ENCODE results near the gene HHLA2. TPM values are rescaled to one million over a fixed set of nuclear protein-coding genes. Genes with fewer than 3 reads are reported as not detected.

HHLA2 gene
- total RNA-seq, 2 experiments from 2014 or later: 0.27 to 0.70 TPM

GRCh38 chr3:108380128-108380795, 83.9 kb downstream of the HHLA2 start:
- intact Hi-C loops (cut with DNase I, micrococcal nuclease): no loop called here
- ATAC-seq (no peak), DNase-seq (no peak)
- Mint-ChIP-seq H3K36me3 (ENCODE audit: low read depth) (no peaks in the 10 kb centered on the region), H3K27me3 (no peaks in the 10 kb centered on the region), H3K4me1 (peaks cover 5% of the 10 kb centered on the region), H3K27ac (no peak overlapping the region), H3K4me3 (no peak overlapping the region), H3K9me3 (ENCODE audit: low read depth) (no peaks in the 10 kb centered on the region)
- POLR2A ChIA-PET: no interaction called here
- CTCF ChIA-PET: interaction anchor here (0.6 to 1.1 kb wide), 3 partner anchors 25 to 475 kb away, joined by 3 to 5 read pairs (median 4); no protein-coding TSS in a partner anchor

DNA sequence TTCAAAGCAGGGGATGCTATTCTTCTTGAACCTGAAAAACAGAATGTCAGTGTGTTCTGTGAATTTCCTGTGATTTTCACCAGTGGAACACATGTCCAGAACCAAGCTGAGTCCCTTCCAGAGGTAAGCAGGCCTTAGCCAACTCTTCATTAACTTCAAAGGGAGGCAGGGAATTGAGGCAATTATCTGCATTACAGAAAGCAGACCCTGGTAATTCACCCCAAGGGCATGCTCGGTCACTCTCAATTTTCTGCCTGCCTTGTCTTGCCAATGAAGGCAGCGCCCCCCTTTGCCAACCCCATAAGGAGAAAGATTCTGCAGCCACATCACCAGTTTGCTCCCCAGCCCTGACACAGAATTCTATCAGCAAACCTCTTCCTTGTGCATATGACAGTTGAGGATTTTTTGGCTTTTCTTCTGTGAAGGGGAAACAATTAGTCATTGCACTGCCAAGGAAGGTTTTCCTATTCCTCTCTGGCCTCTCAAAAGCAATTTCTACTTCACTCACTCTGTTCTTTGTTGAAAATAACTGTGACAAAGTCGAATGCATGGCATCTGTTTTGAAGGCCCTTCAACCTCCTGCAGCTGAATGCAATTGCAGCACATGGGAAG, 85.3 kb downstream of the HHLA2 start:
- no peaks in the 10 kb centered on the region for H3K9me3 Mint-ChIP-seq (ENCODE audit: low read depth)
- POLR2A ChIA-PET: no interaction called here
- no peaks in the 10 kb centered on the region for H3K36me3 Mint-ChIP-seq (ENCODE audit: low read depth)
- no peak overlapping the region for H3K4me3 Mint-ChIP-seq
- intact Hi-C loops (cut with DNase I, micrococcal nuclease): no loop called here
- DNase-seq (no peak), ATAC-seq (no peak)
- H3K27ac Mint-ChIP-seq: no peak overlapping the region
- H3K4me1 Mint-ChIP-seq: peaks cover 5% of the 10 kb centered on the region
- CTCF ChIA-PET: no interaction called here
- H3K27me3 Mint-ChIP-seq: peaks cover 4% of the 10 kb centered on the region

DNA sequence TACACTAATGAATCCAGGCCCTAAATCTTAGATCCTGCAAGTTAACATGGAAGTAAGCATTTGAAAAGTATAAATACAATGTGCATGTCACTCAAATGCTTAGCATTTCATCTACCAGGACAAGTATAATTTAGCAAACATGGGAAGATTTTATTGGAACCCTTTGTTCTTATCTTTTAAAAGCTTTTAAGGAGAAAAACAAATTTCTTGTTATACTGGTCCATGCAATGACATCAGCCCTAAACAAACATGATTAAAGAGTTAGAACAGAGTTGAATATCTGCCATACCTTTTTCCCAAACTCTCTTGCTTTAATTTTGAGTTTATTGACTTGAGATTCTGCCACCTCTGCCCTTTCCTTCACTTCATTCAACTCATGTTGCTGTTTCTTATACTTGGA, 87.0 kb downstream of the HHLA2 start:
- Mint-ChIP-seq H3K27ac (no peak overlapping the region), H3K9me3 (ENCODE audit: low read depth) (no peaks in the 10 kb centered on the region), H3K4me3 (no peak overlapping the region), H3K27me3 (peaks cover 4% of the 10 kb centered on the region), H3K4me1 (peaks cover 17% of the 10 kb centered on the region), H3K36me3 (ENCODE audit: low read depth) (no peaks in the 10 kb centered on the region)
- no peak for ATAC-seq
- CTCF ChIA-PET: no interaction called here
- POLR2A ChIA-PET: interaction anchor here (0.6 kb wide), 1 partner anchor 49 kb away, joined by 8 read pairs; no protein-coding TSS in a partner anchor
- DNase-seq: no peak
- intact Hi-C loops (cut with DNase I, micrococcal nuclease): no loop called here

- CTCF ChIA-PET: no interaction called here
- H3K27ac Mint-ChIP-seq: no peak overlapping the region
- H3K9me3 Mint-ChIP-seq (ENCODE audit: low read depth): no peaks in the 10 kb centered on the region
- ATAC-seq: no peak
- no peak overlapping the region for H3K4me3 Mint-ChIP-seq
- H3K4me1 Mint-ChIP-seq: peaks cover 25% of the 10 kb centered on the region
- peaks cover 10% of the 10 kb centered on the region for H3K27me3 Mint-ChIP-seq
- POLR2A ChIA-PET: no interaction called here
- no peaks in the 10 kb centered on the region for H3K36me3 Mint-ChIP-seq (ENCODE audit: low read depth)
- intact Hi-C loops (cut with DNase I, micrococcal nuclease): loop anchor here (5.0 kb wide), 3 partner anchors 45 to 450 kb away; no protein-coding TSS in a partner anchor
- no peak for DNase-seq
Observed at GRCh38 chr3:108387063-108387462, 90.7 kb downstream of the HHLA2 start.

DNA sequence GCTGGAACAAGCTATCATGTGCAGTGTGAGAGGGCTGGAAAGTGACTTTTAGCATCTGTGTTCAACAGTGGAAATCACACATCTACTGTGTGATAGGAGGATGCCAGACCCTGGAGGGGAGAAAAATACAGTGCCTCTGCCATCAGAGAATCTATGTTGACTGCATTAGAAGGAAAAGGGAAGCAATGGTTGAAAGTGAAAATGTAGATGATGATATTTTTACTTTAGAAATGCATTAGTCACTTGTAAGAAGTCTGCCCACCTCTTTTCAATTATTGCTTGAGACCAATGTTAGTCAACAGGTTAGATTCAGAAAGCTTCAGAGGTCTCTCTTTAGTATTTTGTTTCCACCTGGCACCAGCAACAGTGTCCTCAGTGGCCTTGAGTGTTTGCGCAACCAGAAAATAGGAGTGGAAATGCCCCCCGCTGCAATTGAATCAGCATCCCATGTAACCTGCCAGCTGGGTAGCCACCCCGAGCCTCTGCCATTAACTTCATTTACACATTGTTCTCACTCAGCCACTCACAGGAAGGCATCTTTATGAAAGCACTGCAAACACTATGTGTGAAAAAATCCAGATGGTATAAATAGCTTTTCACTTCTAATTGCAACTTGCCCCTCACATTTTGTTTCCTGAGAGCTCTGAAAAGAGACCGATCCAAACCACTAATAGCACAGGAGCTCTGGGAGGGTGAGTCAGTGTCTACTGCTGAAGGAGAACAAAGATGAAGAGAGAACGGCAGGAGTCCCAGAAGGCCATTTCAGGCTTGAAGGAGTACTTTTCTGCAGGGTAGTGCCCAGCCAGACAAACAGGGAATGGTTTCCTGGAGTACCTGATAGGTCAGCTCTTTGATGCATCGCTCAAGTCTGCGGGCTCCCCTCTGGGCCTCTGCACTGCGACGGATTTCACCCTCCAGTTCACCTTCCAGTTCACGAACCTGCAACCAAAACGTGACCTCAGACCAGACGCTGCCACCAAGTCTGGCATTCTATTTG, 92.1 kb downstream of the HHLA2 start:
- ATAC-seq (peak; percentile 90), DNase-seq (peak; percentile 29)
- H3K4me3 Mint-ChIP-seq: no peak overlapping the region
- peak overlapping the region; percentile 8 for H3K27ac Mint-ChIP-seq
- intact Hi-C loops (cut with DNase I, micrococcal nuclease): loop anchor here (1.0 to 5.0 kb wide), 7 partner anchors 46 to 449 kb away; partner anchors contain the start of genes HHLA2 (in 1 of the 2) and IFT57 (in 1 of the 2)
- ChIA-PET POLR2A (interaction anchor here (0.6 to 1.6 kb wide), 3 partner anchors 196 to 298 kb away, joined by 3 to 6 read pairs (median 5); no protein-coding TSS in a partner anchor), CTCF (interaction anchor here (0.5 to 1.6 kb wide), 7 partner anchors 17 to 344 kb away, joined by 3 to 7 read pairs (median 4); no protein-coding TSS in a partner anchor)
- no peaks in the 10 kb centered on the region for H3K36me3 Mint-ChIP-seq (ENCODE audit: low read depth)
- H3K9me3 Mint-ChIP-seq (ENCODE audit: low read depth): no peaks in the 10 kb centered on the region
- H3K27me3 Mint-ChIP-seq: peaks cover 15% of the 10 kb centered on the region
- peaks cover 25% of the 10 kb centered on the region for H3K4me1 Mint-ChIP-seq

- H3K36me3 Mint-ChIP-seq (ENCODE audit: low read depth): no peaks in the 10 kb centered on the region
- intact Hi-C loops (cut with DNase I, micrococcal nuclease): loop anchor here (2.0 to 5.0 kb wide), 4 partner anchors 47 to 448 kb away; no protein-coding TSS in a partner anchor
- POLR2A ChIA-PET: no interaction called here
- CTCF ChIA-PET: interaction anchor here (1.1 kb wide), 1 partner anchor 18 kb away, joined by 4 read pairs; no protein-coding TSS in a partner anchor
- H3K4me3 Mint-ChIP-seq: no peak overlapping the region
- H3K27me3 Mint-ChIP-seq: peaks cover 15% of the 10 kb centered on the region
- peaks cover 25% of the 10 kb centered on the region for H3K4me1 Mint-ChIP-seq
- no peak for DNase-seq
- no peak for ATAC-seq
- no peaks in the 10 kb centered on the region for H3K9me3 Mint-ChIP-seq (ENCODE audit: low read depth)
- H3K27ac Mint-ChIP-seq: no peak overlapping the region
Observed at GRCh38 chr3:108389372-108389771, 93.0 kb downstream of the HHLA2 start.

- CTCF ChIA-PET: interaction anchor here (0.7 to 1.2 kb wide), 3 partner anchors 9 to 644 kb away, joined by 3 read pairs; no protein-coding TSS in a partner anchor
Observed at GRCh38 chr3:108391917-108392593, 95.7 kb downstream of the HHLA2 start.

DNA sequence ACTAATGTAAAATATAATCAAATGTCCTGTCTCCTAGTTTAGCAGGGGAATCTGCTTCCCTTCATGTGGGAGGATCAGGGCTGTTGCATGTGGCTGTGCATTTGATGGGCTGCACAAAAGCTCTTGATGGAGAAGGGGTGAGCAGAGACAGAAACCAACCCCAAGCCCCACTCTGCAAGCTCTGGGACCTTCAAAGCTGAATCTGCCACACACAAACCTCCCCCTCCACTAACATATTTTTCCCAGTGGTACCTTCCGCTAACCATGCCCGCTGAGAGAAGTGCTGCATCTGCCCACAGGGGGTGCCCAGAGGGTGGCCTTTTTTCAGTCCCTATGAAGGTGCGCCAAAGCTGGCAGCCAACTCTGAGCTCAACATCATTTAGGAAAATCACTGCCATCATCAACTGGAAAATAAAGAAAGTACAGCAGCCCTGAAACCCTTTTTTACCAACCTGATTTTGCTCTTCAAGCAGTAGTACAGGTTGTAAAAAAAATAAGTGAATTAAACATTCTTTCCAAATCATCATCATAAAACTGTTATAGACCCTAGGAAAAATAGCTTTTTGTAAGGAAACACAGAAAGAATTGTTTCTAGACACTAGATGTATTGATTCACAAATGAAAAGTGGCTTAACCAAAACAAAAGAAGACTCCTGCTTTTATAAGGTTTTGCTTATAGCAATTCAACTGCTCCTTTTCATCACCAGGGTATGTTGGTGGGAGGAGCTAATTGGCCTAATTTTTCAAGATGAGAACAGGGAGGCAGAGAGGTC, 97.0 kb downstream of the HHLA2 start:
- ChIA-PET POLR2A (no interaction called here), CTCF (interaction anchor here (0.6 to 1.1 kb wide), 4 partner anchors 8 to 458 kb away, joined by 3 to 4 read pairs (median 3); no protein-coding TSS in a partner anchor)
- H3K9me3 Mint-ChIP-seq (ENCODE audit: low read depth): no peaks in the 10 kb centered on the region
- no peak overlapping the region for H3K4me3 Mint-ChIP-seq
- DNase-seq (no peak), ATAC-seq (no peak)
- H3K27ac Mint-ChIP-seq: no peak overlapping the region
- H3K27me3 Mint-ChIP-seq: peaks cover 16% of the 10 kb centered on the region
- H3K36me3 Mint-ChIP-seq (ENCODE audit: low read depth): no peaks in the 10 kb centered on the region
- H3K4me1 Mint-ChIP-seq: peaks cover 12% of the 10 kb centered on the region
- intact Hi-C loops (cut with DNase I, micrococcal nuclease): no loop called here

More at GRCh38 chr3:108391917-108392593, 95.7 kb downstream of the HHLA2 start:
- H3K27me3 Mint-ChIP-seq: peaks cover 16% of the 10 kb centered on the region
- DNase-seq (no peak), ATAC-seq (no peak)
- H3K4me3 Mint-ChIP-seq: no peak overlapping the region
- H3K9me3 Mint-ChIP-seq (ENCODE audit: low read depth): no peaks in the 10 kb centered on the region
- intact Hi-C loops (cut with DNase I, micrococcal nuclease): no loop called here
- POLR2A ChIA-PET: no interaction called here
- H3K27ac Mint-ChIP-seq: no peak overlapping the region
- peaks cover 24% of the 10 kb centered on the region for H3K4me1 Mint-ChIP-seq
- H3K36me3 Mint-ChIP-seq (ENCODE audit: low read depth): no peaks in the 10 kb centered on the region

GRCh38 chr3:108394016-108394415, 97.7 kb downstream of the HHLA2 start:
- H3K4me1 Mint-ChIP-seq: peaks cover 5% of the 10 kb centered on the region
- POLR2A ChIA-PET: no interaction called here

GRCh38 chr3:108394563-108394962, 98.2 kb downstream of the HHLA2 start:
- intact Hi-C loops (cut with DNase I, micrococcal nuclease): no loop called here
- Mint-ChIP-seq H3K9me3 (ENCODE audit: low read depth) (no peaks in the 10 kb centered on the region), H3K4me1 (no peaks in the 10 kb centered on the region), H3K4me3 (no peak overlapping the region), H3K36me3 (ENCODE audit: low read depth) (no peaks in the 10 kb centered on the region), H3K27ac (no peak overlapping the region), H3K27me3 (peaks cover 16% of the 10 kb centered on the region)
- DNase-seq (no peak), ATAC-seq (no peak)
- CTCF ChIA-PET: interaction anchor here (3.5 kb wide), 1 partner anchor 11 kb away, joined by 12 read pairs; no protein-coding TSS in a partner anchor
- POLR2A ChIA-PET: no interaction called here

More at GRCh38 chr3:108394016-108394415, 97.7 kb downstream of the HHLA2 start:
- CTCF ChIA-PET: interaction anchor here (0.6 to 3.5 kb wide), 3 partner anchors 9 to 35 kb away, joined by 3 to 12 read pairs (median 4); no protein-coding TSS in a partner anchor
- peaks cover 16% of the 10 kb centered on the region for H3K27me3 Mint-ChIP-seq
- H3K36me3 Mint-ChIP-seq (ENCODE audit: low read depth): no peaks in the 10 kb centered on the region
- no peak overlapping the region for H3K4me3 Mint-ChIP-seq
- H3K27ac Mint-ChIP-seq: no peak overlapping the region
- DNase-seq (no peak), ATAC-seq (no peak)
- H3K9me3 Mint-ChIP-seq (ENCODE audit: low read depth): no peaks in the 10 kb centered on the region
- intact Hi-C loops (cut with DNase I, micrococcal nuclease): no loop called here
